KG1 (cell line): Measurements from ENCODE around the gene DCP2.

Experiments used
- DNase-seq: peaks from one replicate; lab custom pipeline; 2025; lab: John Stamatoyannopoulos, UW

The DCP2 gene

GRCh38 chr5:113044776-113045465 lies 68.3 kb downstream of the DCP2 start:
- DNase-seq: no peak

- no peak for DNase-seq
These were observed 70.6 kb downstream of the DCP2 start for GRCh38 chr5:113047234-113047633.

GRCh38 chr5:113047733-113048652 lies 71.4 kb downstream of the DCP2 start:
- DNase-seq: no peak

- no peak for DNase-seq
These were observed 72.3 kb downstream of the DCP2 start for GRCh38 chr5:113048931-113049330.

GRCh38 chr5:113050721-113051382 lies 74.3 kb downstream of the DCP2 start:
- DNase-seq: no peak

GRCh38 chr5:113052041-113052795 lies 75.6 kb downstream of the DCP2 start:
- DNase-seq: no peak

- DNase-seq: no peak
These were observed 77.0 kb downstream of the DCP2 start for GRCh38 chr5:113053511-113053995.

GRCh38 chr5:113054899-113055298 lies 78.3 kb downstream of the DCP2 start:
- DNase-seq: no peak

GRCh38 chr5:113056988-113057387 lies 80.4 kb downstream of the DCP2 start:
- DNase-seq: no peak

GRCh38 chr5:113057557-113057984 lies 81.0 kb downstream of the DCP2 start:
- no peak for DNase-seq

GRCh38 chr5:113058269-113058668 lies 81.7 kb downstream of the DCP2 start:
- no peak for DNase-seq

GRCh38 chr5:113058706-113059226 lies 82.2 kb downstream of the DCP2 start:
- DNase-seq: no peak

- DNase-seq: no peak
These were observed 82.8 kb downstream of the DCP2 start for GRCh38 chr5:113059232-113060040.

- DNase-seq: no peak
These were observed 83.9 kb downstream of the DCP2 start for GRCh38 chr5:113060408-113061025.

- DNase-seq: no peak
These were observed 85.5 kb downstream of the DCP2 start for GRCh38 chr5:113061846-113062780.

- no peak for DNase-seq
These were observed 86.4 kb downstream of the DCP2 start for GRCh38 chr5:113062869-113063508.

- DNase-seq: no peak
These were observed 87.3 kb downstream of the DCP2 start for GRCh38 chr5:113063927-113064326.

- DNase-seq: no peak
These were observed 88.2 kb downstream of the DCP2 start for GRCh38 chr5:113064806-113065205.

GRCh38 chr5:113065626-113066025 lies 89.0 kb downstream of the DCP2 start:
- DNase-seq: no peak
